Measurements from ENCODE around the gene DENND1A.

DNA sequence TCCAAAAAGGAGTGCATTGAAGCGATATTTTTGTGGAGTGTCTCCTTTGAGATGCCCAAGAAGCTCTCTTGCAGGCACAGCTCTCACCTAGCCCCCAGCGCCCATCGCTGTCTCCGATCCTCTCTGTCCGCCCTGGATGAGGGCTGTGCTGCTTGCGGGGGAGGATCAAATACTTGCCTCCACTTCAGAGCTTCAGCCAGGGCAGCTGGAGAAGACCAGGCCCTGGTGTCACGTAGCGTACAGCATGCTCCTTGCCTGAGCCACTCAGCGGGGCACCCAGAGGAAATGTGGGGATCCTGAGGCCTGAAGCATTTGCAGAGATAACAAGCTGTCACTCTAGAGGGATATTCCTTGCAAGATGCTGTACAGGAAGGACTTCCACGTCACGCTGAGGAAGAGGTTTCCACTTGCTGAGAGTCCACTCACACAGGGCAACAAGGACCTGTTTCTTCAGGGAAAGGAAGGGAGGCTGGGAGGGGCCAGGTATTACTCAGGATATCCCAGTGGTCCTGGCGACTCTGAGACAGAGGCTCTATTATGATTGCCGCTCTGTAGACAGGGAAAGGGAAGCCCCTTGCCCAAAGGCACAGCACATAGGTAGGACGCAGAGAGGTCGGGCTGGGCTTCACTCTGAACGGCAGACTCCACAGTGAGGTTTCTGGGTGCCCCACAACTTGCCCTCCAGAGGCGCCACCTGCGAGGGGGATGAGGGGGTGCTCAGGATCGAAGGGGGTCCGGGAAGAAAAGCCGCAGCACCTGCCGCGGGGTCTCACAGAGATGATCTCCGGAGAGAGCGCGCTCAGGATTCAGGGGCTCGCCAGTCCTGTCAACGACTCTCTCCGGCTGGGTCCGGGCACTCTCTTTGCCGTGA lies 510.0 kb downstream of the DENND1A start:
- TF ChIP-seq TEAD1 (CRISPR knock-in tag; IDR thresholded peaks at IDR 0.05) (no peak), CTCF (IDR thresholded peaks at IDR 0.05) (no peak), SMAD3 (CRISPR knock-in tag; IDR thresholded peaks at IDR 0.05; ENCODE audit: borderline replicate concordance) (no peak), OVOL2 (CRISPR knock-in tag; IDR thresholded peaks at IDR 0.05; ENCODE audit: borderline replicate concordance) (no peak), ATF6 (CRISPR knock-in tag; IDR thresholded peaks at IDR 0.05) (no peak), CBFB (CRISPR knock-in tag; IDR thresholded peaks at IDR 0.05; ENCODE audit: low read depth) (no peak), ETV6 (CRISPR knock-in tag; IDR thresholded peaks at IDR 0.05) (no peak), E2F5 (CRISPR knock-in tag; IDR thresholded peaks at IDR 0.05) (no peak), CREB1 (CRISPR knock-in tag; IDR thresholded peaks at IDR 0.05) (no peak), ESRRA (CRISPR knock-in tag; IDR thresholded peaks at IDR 0.05; ENCODE audit: borderline replicate concordance) (no peak), ATF1 (CRISPR knock-in tag; IDR thresholded peaks at IDR 0.05) (no peak), ZNF416 (CRISPR knock-in tag; IDR thresholded peaks at IDR 0.05) (no peak)
- TF ChIP-seq, protein P1, sequence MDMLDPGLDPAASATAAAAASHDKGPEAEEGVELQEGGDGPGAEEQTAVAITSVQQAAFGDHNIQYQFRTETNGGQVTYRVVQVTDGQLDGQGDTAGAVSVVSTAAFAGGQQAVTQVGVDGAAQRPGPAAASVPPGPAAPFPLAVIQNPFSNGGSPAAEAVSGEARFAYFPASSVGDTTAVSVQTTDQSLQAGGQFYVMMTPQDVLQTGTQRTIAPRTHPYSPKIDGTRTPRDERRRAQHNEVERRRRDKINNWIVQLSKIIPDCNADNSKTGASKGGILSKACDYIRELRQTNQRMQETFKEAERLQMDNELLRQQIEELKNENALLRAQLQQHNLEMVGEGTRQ (CRISPR knock-in tag; IDR thresholded peaks at IDR 0.05): no peak
- TF ChIP-seq, protein P2, sequence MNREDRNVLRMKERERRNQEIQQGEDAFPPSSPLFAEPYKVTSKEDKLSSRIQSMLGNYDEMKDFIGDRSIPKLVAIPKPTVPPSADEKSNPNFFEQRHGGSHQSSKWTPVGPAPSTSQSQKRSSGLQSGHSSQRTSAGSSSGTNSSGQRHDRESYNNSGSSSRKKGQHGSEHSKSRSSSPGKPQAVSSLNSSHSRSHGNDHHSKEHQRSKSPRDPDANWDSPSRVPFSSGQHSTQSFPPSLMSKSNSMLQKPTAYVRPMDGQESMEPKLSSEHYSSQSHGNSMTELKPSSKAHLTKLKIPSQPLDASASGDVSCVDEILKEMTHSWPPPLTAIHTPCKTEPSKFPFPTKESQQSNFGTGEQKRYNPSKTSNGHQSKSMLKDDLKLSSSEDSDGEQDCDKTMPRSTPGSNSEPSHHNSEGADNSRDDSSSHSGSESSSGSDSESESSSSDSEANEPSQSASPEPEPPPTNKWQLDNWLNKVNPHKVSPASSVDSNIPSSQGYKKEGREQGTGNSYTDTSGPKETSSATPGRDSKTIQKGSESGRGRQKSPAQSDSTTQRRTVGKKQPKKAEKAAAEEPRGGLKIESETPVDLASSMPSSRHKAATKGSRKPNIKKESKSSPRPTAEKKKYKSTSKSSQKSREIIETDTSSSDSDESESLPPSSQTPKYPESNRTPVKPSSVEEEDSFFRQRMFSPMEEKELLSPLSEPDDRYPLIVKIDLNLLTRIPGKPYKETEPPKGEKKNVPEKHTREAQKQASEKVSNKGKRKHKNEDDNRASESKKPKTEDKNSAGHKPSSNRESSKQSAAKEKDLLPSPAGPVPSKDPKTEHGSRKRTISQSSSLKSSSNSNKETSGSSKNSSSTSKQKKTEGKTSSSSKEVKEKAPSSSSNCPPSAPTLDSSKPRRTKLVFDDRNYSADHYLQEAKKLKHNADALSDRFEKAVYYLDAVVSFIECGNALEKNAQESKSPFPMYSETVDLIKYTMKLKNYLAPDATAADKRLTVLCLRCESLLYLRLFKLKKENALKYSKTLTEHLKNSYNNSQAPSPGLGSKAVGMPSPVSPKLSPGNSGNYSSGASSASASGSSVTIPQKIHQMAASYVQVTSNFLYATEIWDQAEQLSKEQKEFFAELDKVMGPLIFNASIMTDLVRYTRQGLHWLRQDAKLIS (CRISPR knock-in tag; IDR thresholded peaks at IDR 0.05; ENCODE audit: borderline replicate concordance): no peak
